Measurements from ENCODE around the gene ELL3.
A peak's percentile ranks its signal among the peaks of the same experiment; 100 is the strongest.

- TF ChIP-seq EZH2 (IDR thresholded peaks at IDR 0.05) (no peak), POLR2AphosphoS5 (IDR thresholded peaks at IDR 0.05; ENCODE audit: borderline replicate concordance, low read depth, low read length) (peak; percentile 79)
Measured at GRCh38 chr15:43776718-43777266, at the start of gene ELL3.
